ENCODE measurements around the gene PPP1R27. TPM values are rescaled to one million over a fixed set of nuclear protein-coding genes. Genes with fewer than 3 reads are reported as not detected.

Gene PPP1R27
- polyA plus RNA-seq, 1 donor (not counting 4 experiments of a cell fraction or from before 2014, with no cell fraction given) = 0.12 TPM

DNA sequence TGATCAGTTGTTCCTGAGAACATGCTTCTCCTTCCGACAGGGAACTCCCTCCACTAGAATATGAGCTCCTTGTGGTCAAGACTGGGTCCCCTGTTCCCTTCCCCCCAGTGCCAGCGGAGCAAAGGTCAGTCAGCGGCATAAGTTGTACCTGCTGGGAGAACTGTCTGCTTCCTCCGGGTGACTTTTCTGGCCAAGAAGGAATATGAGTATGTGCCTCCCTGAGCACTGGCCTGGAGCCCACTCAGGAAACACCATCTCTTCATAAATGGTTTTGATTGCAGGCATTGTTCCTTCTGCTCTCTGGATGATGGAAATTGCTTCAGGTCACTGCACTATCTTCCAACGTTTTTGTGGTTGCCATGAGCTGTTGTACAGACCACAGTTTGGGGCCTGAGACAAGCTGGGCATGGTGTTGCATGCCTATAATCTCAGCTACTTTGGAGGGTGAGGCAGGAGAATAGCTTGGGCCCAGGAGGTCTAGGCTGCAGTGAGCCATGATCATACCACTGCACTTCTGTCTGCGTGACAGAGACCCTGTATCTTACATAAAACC, 28.3 kb upstream of the PPP1R27 start:
- Histone ChIP-seq H4K20me1 (ENCODE audit: control insufficient read depth, extremely low read depth, insufficient read depth, low read length) (peaks cover 24% of the 10 kb centered on the region), H3K9me3 (ENCODE audit: control insufficient read depth, low read depth, low read length) (no peaks in the 10 kb centered on the region), H3K79me2 (ENCODE audit: control insufficient read depth, insufficient read depth, low read length) (peaks cover 62% of the 10 kb centered on the region), H3K27ac (ENCODE audit: control insufficient read depth, insufficient read depth, low read length) (no peak overlapping the region), H3K9ac (ENCODE audit: control insufficient read depth, extremely low read depth, insufficient read depth, low read length) (no peak overlapping the region), H3K4me3 (ENCODE audit: control insufficient read depth in 2 of 3, extremely low read depth in 1 of 3, insufficient read depth in 2 of 3, low read depth in 1 of 3, low read length in 3 of 3) (no peak overlapping the region), H3K9me1 (ENCODE audit: control insufficient read depth, extremely low read depth, insufficient read depth, low read length) (peaks cover 7% of the 10 kb centered on the region), H3K4me2 (ENCODE audit: control insufficient read depth, extremely low read depth, insufficient read depth, low read depth, low read length) (no peak overlapping the region), H2AFZ (ENCODE audit: control insufficient read depth, low read length) (no peak overlapping the region), H3K4me1 (ENCODE audit: control insufficient read depth, extremely low read depth, insufficient read depth, low read length) (peaks cover 39% of the 10 kb centered on the region), H3K36me3 (ENCODE audit: control insufficient read depth in 2 of 2, extremely low read depth in 1 of 2, insufficient read depth in 2 of 2, low read length in 2 of 2) (peaks cover 27 to 41% of the 10 kb centered on the region in 2 experiments), H3K27me3 (ENCODE audit: control insufficient read depth, extremely low read depth, insufficient read depth, low read length) (no peaks in the 10 kb centered on the region)
- TF ChIP-seq EZH2 (IDR thresholded peaks at IDR 0.05; ENCODE audit: low read length) = no peak
- TF ChIP-seq, protein P1, sequence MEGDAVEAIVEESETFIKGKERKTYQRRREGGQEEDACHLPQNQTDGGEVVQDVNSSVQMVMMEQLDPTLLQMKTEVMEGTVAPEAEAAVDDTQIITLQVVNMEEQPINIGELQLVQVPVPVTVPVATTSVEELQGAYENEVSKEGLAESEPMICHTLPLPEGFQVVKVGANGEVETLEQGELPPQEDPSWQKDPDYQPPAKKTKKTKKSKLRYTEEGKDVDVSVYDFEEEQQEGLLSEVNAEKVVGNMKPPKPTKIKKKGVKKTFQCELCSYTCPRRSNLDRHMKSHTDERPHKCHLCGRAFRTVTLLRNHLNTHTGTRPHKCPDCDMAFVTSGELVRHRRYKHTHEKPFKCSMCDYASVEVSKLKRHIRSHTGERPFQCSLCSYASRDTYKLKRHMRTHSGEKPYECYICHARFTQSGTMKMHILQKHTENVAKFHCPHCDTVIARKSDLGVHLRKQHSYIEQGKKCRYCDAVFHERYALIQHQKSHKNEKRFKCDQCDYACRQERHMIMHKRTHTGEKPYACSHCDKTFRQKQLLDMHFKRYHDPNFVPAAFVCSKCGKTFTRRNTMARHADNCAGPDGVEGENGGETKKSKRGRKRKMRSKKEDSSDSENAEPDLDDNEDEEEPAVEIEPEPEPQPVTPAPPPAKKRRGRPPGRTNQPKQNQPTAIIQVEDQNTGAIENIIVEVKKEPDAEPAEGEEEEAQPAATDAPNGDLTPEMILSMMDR (optimal IDR thresholded peaks at IDR 0.05 in 1 of 3, IDR thresholded peaks at IDR 0.05 in 1 of 3, conservative IDR thresholded peaks at IDR 0.05 in 1 of 3; ENCODE audit: extremely low read depth in 1 of 3, insufficient read depth in 2 of 3, low read length in 3 of 3) = no peak
- DNase-seq (ENCODE audit: low read depth, low spot score) (no peak), FAIRE-seq (no peak)
- dilution Hi-C loops (cut with MboI; ENCODE audit: extremely low pct_ligation_motif_present, low sequenced_read_pairs) = no loop called here

DNA sequence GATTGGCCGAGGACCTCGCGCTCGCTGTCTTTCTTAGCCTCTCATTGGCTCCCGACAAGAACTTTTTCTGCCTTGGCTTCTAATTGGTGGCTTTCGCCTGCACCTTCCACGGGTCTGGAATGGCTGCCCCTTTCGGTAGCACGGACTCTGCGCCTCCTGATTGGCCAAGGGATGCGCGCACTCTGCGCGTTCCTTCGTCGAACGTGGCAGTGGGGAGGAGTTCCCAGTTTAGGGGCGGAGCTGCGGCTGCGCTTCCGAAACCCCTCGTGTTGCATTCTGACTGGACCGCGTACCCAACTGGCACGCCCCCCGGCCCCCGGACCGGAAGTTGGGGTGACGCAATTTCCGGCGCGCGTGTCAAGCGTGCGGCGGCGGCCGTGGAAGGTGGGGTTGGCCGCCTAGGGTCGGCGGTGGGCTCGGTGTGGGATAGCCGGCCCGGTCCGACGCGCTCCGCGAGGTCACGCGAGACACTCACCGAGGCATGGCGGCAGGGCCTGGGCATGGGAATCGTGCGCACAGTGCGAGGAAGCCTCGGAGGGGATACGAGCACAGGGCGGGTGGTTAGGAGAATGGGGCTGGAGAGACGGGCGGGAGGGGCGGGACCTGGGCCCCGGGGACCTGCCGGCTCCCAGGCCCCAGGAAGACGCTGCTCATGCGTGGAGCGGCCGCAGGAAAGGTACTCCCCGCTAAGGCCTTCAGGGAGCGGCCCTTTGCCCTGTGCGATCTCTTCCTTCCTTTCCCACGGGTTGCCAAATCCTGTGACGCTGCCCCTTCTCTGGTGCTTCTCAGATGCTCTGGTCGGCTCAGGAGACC, 26.1 kb upstream of the PPP1R27 start:
- Histone ChIP-seq H3K36me3 (ENCODE audit: control insufficient read depth in 2 of 2, extremely low read depth in 1 of 2, insufficient read depth in 2 of 2, low read length in 2 of 2) (peaks cover 31 to 41% of the 10 kb centered on the region in 2 experiments), H3K9ac (ENCODE audit: control insufficient read depth, extremely low read depth, insufficient read depth, low read length) (peak overlapping the region; percentile 98), H3K4me2 (ENCODE audit: control insufficient read depth, extremely low read depth, insufficient read depth, low read depth, low read length) (peak overlapping the region; percentile 79), H3K4me1 (ENCODE audit: control insufficient read depth, extremely low read depth, insufficient read depth, low read length) (peaks cover 50% of the 10 kb centered on the region), H3K9me1 (ENCODE audit: control insufficient read depth, extremely low read depth, insufficient read depth, low read length) (peaks cover 4% of the 10 kb centered on the region), H4K20me1 (ENCODE audit: control insufficient read depth, extremely low read depth, insufficient read depth, low read length) (peaks cover 18% of the 10 kb centered on the region), H3K27me3 (ENCODE audit: control insufficient read depth, extremely low read depth, insufficient read depth, low read length) (no peaks in the 10 kb centered on the region), H3K4me3 (ENCODE audit: control insufficient read depth in 2 of 3, extremely low read depth in 1 of 3, insufficient read depth in 2 of 3, low read depth in 1 of 3, low read length in 3 of 3) (peak overlapping the region; percentile 80 to 90 (median 90)), H3K9me3 (ENCODE audit: control insufficient read depth, low read depth, low read length) (no peaks in the 10 kb centered on the region), H3K27ac (ENCODE audit: control insufficient read depth, insufficient read depth, low read length) (peak overlapping the region; percentile 94), H3K79me2 (ENCODE audit: control insufficient read depth, insufficient read depth, low read length) (peaks cover 79% of the 10 kb centered on the region), H2AFZ (ENCODE audit: control insufficient read depth, low read length) (peak overlapping the region; percentile 88)
- peak; percentile 99 for TF ChIP-seq EZH2 (IDR thresholded peaks at IDR 0.05; ENCODE audit: low read length)
- TF ChIP-seq, protein P1 (optimal IDR thresholded peaks at IDR 0.05 in 1 of 3, IDR thresholded peaks at IDR 0.05 in 1 of 3, conservative IDR thresholded peaks at IDR 0.05 in 1 of 3; ENCODE audit: extremely low read depth in 1 of 3, insufficient read depth in 2 of 3, low read length in 3 of 3) = peak in 1 of 3 experiments; percentile 18
- FAIRE-seq = peak; percentile 62
- dilution Hi-C loops (cut with MboI; ENCODE audit: extremely low pct_ligation_motif_present, low sequenced_read_pairs) = no loop called here
- DNase-seq (ENCODE audit: low read depth, low spot score) = peak; percentile 100

Measured in keratinocyte (primary cell).